K562 (cell line): Measurements from ENCODE around the gene ZP1. TPM values are rescaled to one million over a fixed set of nuclear protein-coding genes. Genes with fewer than 3 reads are reported as not detected.

Experiments
- AFF1 ChIP-seq, 2 experiments: fragments of 450-650 bp; IDR thresholded peaks; 2 replicates each; pipeline ENCODE4 v1.6.1; 2018; ENCODE audit warnings: mild to moderate bottlenecking in 2 of 2, low read depth in 1 of 2; ENCODE audit not compliant: partially characterized antibody in 2 of 2
- ARID2 ChIP-seq: fragments of 450-650 bp; IDR thresholded peaks from 2 replicates; pipeline ENCODE4 v1.6.1; 2017; ENCODE audit warnings: antibody characterized with exemption, mild to moderate bottlenecking
- DNMT1 ChIP-seq: fragments of 450-650 bp; IDR thresholded peaks from 2 replicates; pipeline ENCODE4 v1.6.1; 2016; ENCODE audit warnings: antibody characterized with exemption, mild to moderate bottlenecking
- E4F1 ChIP-seq: fragments of 250-450 bp; sonication (Bioruptor Pico); IDR thresholded peaks from 2 replicates; pipeline ENCODE4 v1.5.0; 2021; ENCODE audit warnings: mild to moderate bottlenecking, borderline replicate concordance
- ELF2 ChIP-seq: fragments of 250-450 bp; sonication (Bioruptor Pico); IDR thresholded peaks from 2 replicates; pipeline ENCODE4 v1.5.0; 2021; ENCODE audit warnings: mild to moderate bottlenecking
- ID3 ChIP-seq, 2 experiments: fragments of 250-450 bp in 1 of 2; fragments of 450-650 bp in 1 of 2; sonication (Bioruptor Pico) in 1 of 2; IDR thresholded peaks; 2 replicates each; pipeline versions ENCODE4 v1.6.1 to v1.8.0; 2016 to 2021; ENCODE audit warnings: mild to moderate bottlenecking in 2 of 2, moderate library complexity in 2 of 2, missing compliant biosample characterization in 1 of 2, missing genetic modification characterization in 1 of 2
- KDM5B ChIP-seq: fragments of 200-600 bp; sonication (generic); IDR thresholded peaks from 2 replicates; pipeline ENCODE4 v1.6.1; 2012; ENCODE audit warnings: low read depth, mild to moderate bottlenecking, moderate library complexity, low read length, control low read depth, inconsistent platforms; ENCODE audit not compliant: insufficient replicate concordance
- NCOA1 ChIP-seq: fragments of 450-650 bp; IDR thresholded peaks from 2 replicates; pipeline ENCODE4 v1.6.1; 2016; ENCODE audit warnings: low read depth
- PHF20 ChIP-seq: fragments of 450-650 bp; IDR thresholded peaks from 2 replicates; pipeline ENCODE4 v1.6.1; 2018; ENCODE audit not compliant: partially characterized antibody
- PTRF ChIP-seq: fragments of 450-650 bp; IDR thresholded peaks from 2 replicates; pipeline ENCODE4 v1.6.1; 2016; ENCODE audit warnings: mild to moderate bottlenecking, missing genetic modification characterization, missing compliant biosample characterization
- SAP30 ChIP-seq: fragments of 200-600 bp; sonication (generic); IDR thresholded peaks from 2 replicates; pipeline ENCODE4 v1.6.1; 2012; ENCODE audit warnings: borderline replicate concordance, low read depth, mild to moderate bottlenecking, moderate library complexity, low read length, control low read depth, inconsistent platforms; ENCODE audit not compliant: insufficient read depth, poor library complexity, severe bottlenecking
- TRIM25 ChIP-seq: fragments of 450-650 bp; IDR thresholded peaks from 2 replicates; pipeline ENCODE4 v1.7.0; 2016; ENCODE audit warnings: borderline replicate concordance
- ZBTB9 ChIP-seq: fragments of 450-650 bp; formaldehyde crosslinking; IDR thresholded peaks from 2 replicates; pipeline ENCODE4 v1.4.0; 2020; ENCODE audit warnings: mild to moderate bottlenecking, moderate library complexity
- ZKSCAN8 ChIP-seq: fragments of 200-800 bp; sonication (Bioruptor generic); IDR thresholded peaks from 2 replicates; pipeline ENCODE4 v1.6.1; 2016; ENCODE audit warnings: missing genetic modification characterization, missing compliant biosample characterization
- ZNF444 ChIP-seq: fragments of 250-450 bp; sonication (Bioruptor Pico); IDR thresholded peaks from 2 replicates; pipeline ENCODE4 v1.4.0; 2020; ENCODE audit warnings: mild to moderate bottlenecking, moderate library complexity
- polyA plus RNA-seq, 8 experiments: library from polyadenylated mRNA; depleted of rRNA in 4 of 8; stranded (reverse) in 5 of 8; unstranded in 3 of 8; fragments of >200 nt; fragmentation: Nextera tagmentation in 2 of 8; fragmentation: Illumina TruSeq in 1 of 8; extraction: Ambion mirVana in 2 of 8; extraction: Trizol in 1 of 8; gene quantifications; 2 replicates each; pipeline versions ENCODE4 v1.2.1 to v1.2.3, GENCODE V29; 2011 to 2014; ENCODE audit warnings: inconsistent platforms in 1 of 8, missing spikeins in 1 of 8
- total RNA-seq, 7 experiments: library from RNA; depleted of rRNA in 6 of 7; stranded (reverse); fragments of >200 nt in 6 of 7; fragmentation: Illumina TruSeq in 2 of 7; extraction: Trizol in 2 of 7; gene quantifications; 2 replicates each; pipeline versions ENCODE4 v1.2.1 to v1.2.3, GENCODE V29; 2011 to 2021; ENCODE audit warnings: low replicate concordance in 1 of 7

The ZP1 gene
- total and polyA plus RNA-seq, 9 of the 15 experiments (the other 6 are each of a cell fraction or from before 2014, with no cell fraction given), result 0.11 to 0.15 TPM; not detected in 7

DNA sequence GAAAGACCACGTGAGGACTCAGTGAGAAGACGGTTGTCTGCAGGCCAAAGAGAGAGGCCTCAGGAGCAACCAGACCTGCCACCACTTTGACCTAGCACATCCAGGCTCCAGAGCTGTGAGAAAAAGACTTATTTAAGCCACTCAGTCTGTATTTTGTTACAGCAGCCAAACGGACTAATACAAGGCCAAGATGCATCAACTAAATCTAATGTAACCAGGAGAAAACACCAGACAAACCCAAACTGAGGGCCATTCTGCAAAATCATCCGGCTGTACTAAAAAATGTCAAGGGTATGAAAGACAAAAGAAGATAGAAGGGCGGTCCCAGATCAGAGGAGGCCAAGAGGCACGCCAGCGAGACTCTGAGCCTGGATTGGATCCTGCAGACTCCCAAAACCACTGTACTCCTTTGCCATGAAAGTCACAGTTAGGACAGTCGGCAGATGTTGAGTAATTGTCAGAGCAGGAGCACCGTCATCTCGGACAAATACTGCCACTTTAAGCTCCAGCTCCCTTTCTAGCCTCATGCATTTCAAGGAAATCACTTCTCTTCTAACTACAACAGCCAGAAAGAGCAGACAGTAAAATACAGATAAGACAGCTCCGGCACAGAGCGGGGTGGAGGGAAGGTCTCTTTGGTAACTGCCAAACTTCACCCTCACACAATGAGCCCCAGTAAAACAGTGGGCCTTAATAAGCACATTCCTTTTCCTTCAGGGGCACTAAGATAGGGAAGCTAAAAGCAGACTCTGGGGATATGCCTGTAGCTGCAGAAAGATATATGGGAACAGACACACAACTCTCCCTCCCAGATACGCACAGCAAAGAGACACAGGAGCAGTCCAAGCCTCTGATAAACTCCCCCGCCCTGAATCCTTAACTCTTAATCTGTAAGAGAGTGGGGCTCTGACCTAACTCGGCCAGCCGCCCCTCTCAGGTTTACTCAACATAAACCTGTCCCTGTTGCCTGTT is 3.5 kb upstream of the ZP1 start (continued):
- TF ChIP-seq E4F1 (CRISPR knock-in tag) (no peak), TRIM25 (no peak), ELF2 (CRISPR knock-in tag) (no peak), SAP30 (no peak), ZNF444 (CRISPR knock-in tag) (no peak), DNMT1 (no peak), AFF1 (IDR thresholded peaks at IDR 0.05; ENCODE audit: low read depth in 1 of 2, partially characterized antibody in 2 of 2) (peak in 1 of 2 experiments; percentile 56), PTRF (tag) (no peak), ZBTB9 (no peak), ZKSCAN8 (CRISPR knock-in tag) (no peak), NCOA1 (0 out of 2 replicates have a peak, but pooled peaks have one; percentile 33), ID3 (CRISPR knock-in tag; IDR thresholded peaks at IDR 0.05) (no peak), ID3 (tag; IDR thresholded peaks at IDR 0.05) (no peak), PHF20 (no peak), KDM5B (peak; percentile 40), ARID2 (no peak)
